ENCODE data around the gene ZEB2. TPM values are rescaled to one million over a fixed set of nuclear protein-coding genes. Genes with fewer than 3 reads are reported as not detected.

The ZEB2 gene
- total and polyA plus RNA-seq, 12 donors, result 17.2 to 99.5 (median 83.0) TPM

DNA sequence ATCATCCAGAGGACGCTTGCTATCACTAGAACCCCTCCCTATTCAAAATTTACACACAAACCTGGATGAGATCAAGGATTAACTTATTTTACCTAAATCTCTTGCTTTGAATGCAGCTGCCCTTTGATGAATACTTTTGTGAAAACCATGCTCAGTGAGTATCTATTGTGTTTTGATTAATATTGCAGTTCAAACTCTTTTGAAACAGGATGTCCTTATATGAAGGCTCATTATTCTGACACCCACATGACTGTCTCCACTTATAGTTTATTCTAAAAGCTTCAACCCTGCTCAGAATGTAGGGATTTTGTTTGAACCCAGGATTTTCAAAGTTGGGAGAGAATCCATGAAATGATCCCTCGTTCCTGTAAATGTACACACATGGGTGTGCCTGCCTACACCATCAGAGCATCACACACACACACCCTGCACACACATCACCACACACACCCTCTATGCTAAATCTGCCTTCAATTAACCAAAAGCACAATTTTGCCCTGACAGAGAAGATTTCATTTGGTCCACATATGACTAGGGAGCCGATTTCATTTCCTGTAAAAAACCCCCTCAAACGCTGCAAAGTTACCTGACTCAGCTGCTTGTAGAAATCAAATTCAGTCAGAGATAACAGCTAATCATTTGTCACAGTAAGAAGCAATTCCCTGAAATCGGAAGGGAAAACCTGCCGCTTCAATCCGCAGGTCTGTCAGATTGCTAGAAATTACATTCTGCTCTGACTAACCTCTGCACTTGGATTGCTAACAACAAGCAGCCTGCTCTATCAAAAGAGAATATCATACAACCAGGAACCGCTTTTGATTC is 65.2 kb downstream of the ZEB2 start:
- intact Hi-C loops (cut with DNase I), result loop anchor here in 7 of 10 donors (5.0 to 10.0 kb wide), 5 partner anchors 48 to 60 kb away; no protein-coding TSS in a partner anchor
- Histone ChIP-seq H3K4me1 (peaks cover 4 to 99% (median 84%) of the 10 kb centered on the region in 9 donors), H3K4me3 (peak overlapping the region in 1 of 10 donors; percentile 6), H3K27ac (peak overlapping the region in 7 of 10 donors; percentile 8 to 69 (median 56)), H3K27me3 (no peaks in the 10 kb centered on the region), H3K9me3 (no peaks in the 10 kb centered on the region), H3K36me3 (peaks cover 0 to 21% (median 0%) of the 10 kb centered on the region in 9 donors)
- 40 to 44% methylated on average over 8 of the region's 8 CpGs for WGBS, 2 donors
- TF ChIP-seq, protein P1, sequence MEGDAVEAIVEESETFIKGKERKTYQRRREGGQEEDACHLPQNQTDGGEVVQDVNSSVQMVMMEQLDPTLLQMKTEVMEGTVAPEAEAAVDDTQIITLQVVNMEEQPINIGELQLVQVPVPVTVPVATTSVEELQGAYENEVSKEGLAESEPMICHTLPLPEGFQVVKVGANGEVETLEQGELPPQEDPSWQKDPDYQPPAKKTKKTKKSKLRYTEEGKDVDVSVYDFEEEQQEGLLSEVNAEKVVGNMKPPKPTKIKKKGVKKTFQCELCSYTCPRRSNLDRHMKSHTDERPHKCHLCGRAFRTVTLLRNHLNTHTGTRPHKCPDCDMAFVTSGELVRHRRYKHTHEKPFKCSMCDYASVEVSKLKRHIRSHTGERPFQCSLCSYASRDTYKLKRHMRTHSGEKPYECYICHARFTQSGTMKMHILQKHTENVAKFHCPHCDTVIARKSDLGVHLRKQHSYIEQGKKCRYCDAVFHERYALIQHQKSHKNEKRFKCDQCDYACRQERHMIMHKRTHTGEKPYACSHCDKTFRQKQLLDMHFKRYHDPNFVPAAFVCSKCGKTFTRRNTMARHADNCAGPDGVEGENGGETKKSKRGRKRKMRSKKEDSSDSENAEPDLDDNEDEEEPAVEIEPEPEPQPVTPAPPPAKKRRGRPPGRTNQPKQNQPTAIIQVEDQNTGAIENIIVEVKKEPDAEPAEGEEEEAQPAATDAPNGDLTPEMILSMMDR (IDR thresholded peaks at IDR 0.05), result no peak
- no peak for DNase-seq
- ATAC-seq, result no peak

DNA sequence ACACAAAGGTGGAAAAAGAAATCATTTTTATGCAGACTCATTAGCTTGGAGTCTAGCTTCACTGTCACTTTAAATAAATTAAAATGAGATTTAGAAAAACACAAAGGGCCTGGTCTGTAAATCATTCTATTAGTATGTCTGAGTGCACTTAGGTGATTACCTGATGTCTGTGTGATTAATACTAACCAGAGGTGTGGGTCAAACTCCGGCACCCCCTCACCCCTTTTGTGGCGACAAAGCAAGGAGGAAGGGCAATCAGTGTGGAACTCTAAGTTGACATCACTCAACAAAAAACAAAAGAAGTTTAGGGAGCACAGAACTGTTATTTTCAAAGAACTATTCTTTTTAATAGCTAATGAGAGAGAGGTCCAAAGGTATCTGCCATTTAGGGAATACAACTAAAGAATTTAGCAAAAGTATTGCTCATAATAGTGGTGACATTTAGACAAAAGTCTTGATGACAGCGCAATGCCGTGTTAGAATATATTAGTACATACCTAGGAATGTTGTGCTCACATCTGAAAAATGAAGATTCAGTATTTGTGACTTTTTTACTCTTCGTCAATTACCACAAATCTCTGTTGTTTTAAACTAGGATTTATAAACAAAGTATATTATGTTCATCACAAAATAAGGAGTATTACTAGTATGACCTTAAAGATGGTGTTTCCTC is 66.3 kb downstream of the ZEB2 start:
- H3K4me3 ChIP-seq, result peak overlapping the region in 5 of 10 donors; percentile 34 to 46 (median 40)
- peak overlapping the region in 8 of 10 donors; percentile 39 to 70 (median 66) for H3K27ac ChIP-seq
- TF ChIP-seq, protein P1 (IDR thresholded peaks at IDR 0.05), result no peak

DNA sequence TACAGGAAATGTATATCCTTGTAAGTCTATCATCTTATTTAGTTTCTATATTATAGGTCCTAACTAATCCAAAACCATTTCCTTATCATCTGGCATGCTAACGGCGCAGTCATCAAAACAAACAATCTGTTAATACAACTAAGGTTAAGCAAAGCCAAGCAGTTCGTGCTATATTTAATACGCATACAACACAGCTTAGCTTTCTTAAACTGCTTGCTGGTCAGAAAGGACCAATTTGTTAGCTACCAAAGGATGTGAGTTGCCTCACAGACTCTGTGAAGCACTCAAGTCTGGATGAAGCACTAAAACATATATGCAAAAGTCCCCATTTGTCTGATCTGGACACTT is 67.0 kb downstream of the ZEB2 start:
- 9 to 11% methylated on average over 4 of the region's 4 CpGs for WGBS, 2 donors
- peak overlapping the region; percentile 30 to 70 (median 61) for H3K27ac ChIP-seq
- TF ChIP-seq, protein P1 (IDR thresholded peaks at IDR 0.05), result no peak
- intact Hi-C loops (cut with DNase I), result loop anchor here in 3 of 10 donors (10.0 kb wide), 2 partner anchors 52 to 62 kb away; no protein-coding TSS in a partner anchor
- no peaks in the 10 kb centered on the region for H3K9me3 ChIP-seq
- peak in 2 of 8 donors; percentile 24 to 26 for ATAC-seq
- H3K4me3 ChIP-seq, result peak overlapping the region in 7 of 10 donors; percentile 8 to 46 (median 36)
- DNase-seq, result no peak
- H3K27me3 ChIP-seq, result no peaks in the 10 kb centered on the region
- peaks cover 4 to 99% (median 83%) of the 10 kb centered on the region in 9 donors for H3K4me1 ChIP-seq
- H3K36me3 ChIP-seq, result peaks cover 0 to 26% (median 0%) of the 10 kb centered on the region in 9 donors

More for the DNA sequence above, 66.3 kb downstream of the ZEB2 start:
- intact Hi-C loops (cut with DNase I), result loop anchor here in 3 of 10 donors (10.0 kb wide), 2 partner anchors 51 to 61 kb away; no protein-coding TSS in a partner anchor
- Histone ChIP-seq H3K27me3 (no peaks in the 10 kb centered on the region), H3K9me3 (no peaks in the 10 kb centered on the region), H3K4me1 (peaks cover 4 to 99% (median 84%) of the 10 kb centered on the region in 9 donors), H3K36me3 (peaks cover 0 to 25% (median 0%) of the 10 kb centered on the region in 9 donors)
- no peak for DNase-seq
- WGBS, 2 donors, result 71 to 75% methylated on average over 5 of the region's 5 CpGs
- ATAC-seq, result no peak
